ENCODE measurements around the gene PTPRE.

- TF ChIP-seq CBFB (CRISPR knock-in tag; IDR thresholded peaks at IDR 0.05; ENCODE audit: low read depth) (no peak), ESRRA (CRISPR knock-in tag; IDR thresholded peaks at IDR 0.05; ENCODE audit: borderline replicate concordance) (no peak), CTCF (IDR thresholded peaks at IDR 0.05) (no peak)
- TF ChIP-seq, protein P1, sequence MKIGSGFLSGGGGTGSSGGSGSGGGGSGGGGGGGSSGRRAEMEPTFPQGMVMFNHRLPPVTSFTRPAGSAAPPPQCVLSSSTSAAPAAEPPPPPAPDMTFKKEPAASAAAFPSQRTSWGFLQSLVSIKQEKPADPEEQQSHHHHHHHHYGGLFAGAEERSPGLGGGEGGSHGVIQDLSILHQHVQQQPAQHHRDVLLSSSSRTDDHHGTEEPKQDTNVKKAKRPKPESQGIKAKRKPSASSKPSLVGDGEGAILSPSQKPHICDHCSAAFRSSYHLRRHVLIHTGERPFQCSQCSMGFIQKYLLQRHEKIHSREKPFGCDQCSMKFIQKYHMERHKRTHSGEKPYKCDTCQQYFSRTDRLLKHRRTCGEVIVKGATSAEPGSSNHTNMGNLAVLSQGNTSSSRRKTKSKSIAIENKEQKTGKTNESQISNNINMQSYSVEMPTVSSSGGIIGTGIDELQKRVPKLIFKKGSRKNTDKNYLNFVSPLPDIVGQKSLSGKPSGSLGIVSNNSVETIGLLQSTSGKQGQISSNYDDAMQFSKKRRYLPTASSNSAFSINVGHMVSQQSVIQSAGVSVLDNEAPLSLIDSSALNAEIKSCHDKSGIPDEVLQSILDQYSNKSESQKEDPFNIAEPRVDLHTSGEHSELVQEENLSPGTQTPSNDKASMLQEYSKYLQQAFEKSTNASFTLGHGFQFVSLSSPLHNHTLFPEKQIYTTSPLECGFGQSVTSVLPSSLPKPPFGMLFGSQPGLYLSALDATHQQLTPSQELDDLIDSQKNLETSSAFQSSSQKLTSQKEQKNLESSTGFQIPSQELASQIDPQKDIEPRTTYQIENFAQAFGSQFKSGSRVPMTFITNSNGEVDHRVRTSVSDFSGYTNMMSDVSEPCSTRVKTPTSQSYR (CRISPR knock-in tag; IDR thresholded peaks at IDR 0.05) = no peak
Measured at GRCh38 chr10:128086003-128086863, 179.3 kb downstream of the PTPRE start.
